HPDE6-E6E7 (cell line): ENCODE results near the gene IFI44.

Experiments used
- DNase-seq: peaks from one replicate; pipeline ENCODE4 v3.0.0; 2011; ENCODE audit warnings: missing footprints; ENCODE audit errors: extremely low spot score

Gene IFI44

GRCh38 chr1:78651241-78651640 lies 1.6 kb downstream of the IFI44 start:
- DNase-seq, result no peak

- DNase-seq, result no peak
These were observed 2.5 kb downstream of the IFI44 start for GRCh38 chr1:78652019-78652560.

GRCh38 chr1:78658901-78659300 lies 9.3 kb downstream of the IFI44 start:
- DNase-seq, result no peak

GRCh38 chr1:78663923-78664322 lies 14.3 kb downstream of the IFI44 start:
- no peak for DNase-seq

- DNase-seq, result no peak
These were observed 15.1 kb downstream of the IFI44 start for GRCh38 chr1:78664763-78665162.

- DNase-seq, result no peak
These were observed 16.2 kb downstream of the IFI44 start for GRCh38 chr1:78665809-78666208.

GRCh38 chr1:78667939-78668338 lies 18.3 kb downstream of the IFI44 start:
- no peak for DNase-seq

- no peak for DNase-seq
These were observed 18.8 kb downstream of the IFI44 start for GRCh38 chr1:78668427-78668826.

GRCh38 chr1:78672428-78672827 lies 22.8 kb downstream of the IFI44 start:
- no peak for DNase-seq

- no peak for DNase-seq
These were observed 23.5 kb downstream of the IFI44 start for GRCh38 chr1:78673120-78673519.

GRCh38 chr1:78676347-78676982 lies 26.8 kb downstream of the IFI44 start:
- no peak for DNase-seq

GRCh38 chr1:78676993-78677392 lies 27.4 kb downstream of the IFI44 start:
- no peak for DNase-seq

GRCh38 chr1:78677788-78678187 lies 28.2 kb downstream of the IFI44 start:
- DNase-seq, result no peak

- no peak for DNase-seq
These were observed 28.7 kb downstream of the IFI44 start for GRCh38 chr1:78678324-78678723.

GRCh38 chr1:78681265-78681664 lies 31.6 kb downstream of the IFI44 start:
- DNase-seq, result no peak

GRCh38 chr1:78682496-78682895 lies 32.9 kb downstream of the IFI44 start:
- DNase-seq, result no peak

GRCh38 chr1:78683079-78683478 lies 33.4 kb downstream of the IFI44 start:
- DNase-seq, result no peak

GRCh38 chr1:78687315-78687714 lies 37.7 kb downstream of the IFI44 start:
- no peak for DNase-seq

GRCh38 chr1:78687914-78688313 lies 38.3 kb downstream of the IFI44 start:
- no peak for DNase-seq

GRCh38 chr1:78688697-78689096 lies 39.1 kb downstream of the IFI44 start:
- no peak for DNase-seq

- DNase-seq, result no peak
These were observed 40.9 kb downstream of the IFI44 start for GRCh38 chr1:78690516-78690915.

GRCh38 chr1:78691995-78692747 lies 42.5 kb downstream of the IFI44 start:
- peak; percentile 43 for DNase-seq

- no peak for DNase-seq
These were observed 50.2 kb downstream of the IFI44 start for GRCh38 chr1:78699813-78700212.
